ENCODE results near the gene CCL18. TPM values are rescaled to one million over a fixed set of nuclear protein-coding genes. Genes with fewer than 3 reads are reported as not detected.

The CCL18 gene
- polyA plus RNA-seq, 3 donors from 2014 or later, result 0.24 TPM; not detected in 2

GRCh38 chr17:36055171-36055570 is 8.9 kb upstream of the CCL18 start:
- peaks cover 0 to 20% (median 11%) of the 10 kb centered on the region in 6 donors for H3K9me3 Mint-ChIP-seq
- peaks cover 12 to 27% of the 10 kb centered on the region in 2 donors for H3K4me1 Mint-ChIP-seq
- peaks cover 2 to 4% (median 2%) of the 10 kb centered on the region in 3 donors for H3K27me3 Mint-ChIP-seq (ENCODE audit: low read depth in 3 of 3)
- H3K4me3 Mint-ChIP-seq, result no peak overlapping the region
- peak overlapping the region in 1 of 6 donors; percentile 80 for H3K27ac Mint-ChIP-seq
- no peak for DNase-seq
- peaks cover 10 to 31% (median 18%) of the 10 kb centered on the region in 3 donors for H3K36me3 Mint-ChIP-seq

- Mint-ChIP-seq H3K36me3 (peaks cover 10 to 28% (median 16%) of the 10 kb centered on the region in 3 donors), H3K27ac (peak overlapping the region in 2 of 6 donors; percentile 11 to 43), H3K4me1 (peaks cover 14 to 28% of the 10 kb centered on the region in 2 donors), H3K9me3 (peaks cover 0 to 14% (median 8%) of the 10 kb centered on the region in 6 donors), H3K27me3 (ENCODE audit: low read depth in 3 of 3) (peaks cover 2 to 4% (median 3%) of the 10 kb centered on the region in 3 donors), H3K4me3 (no peak overlapping the region)
- no peak for DNase-seq
Measured at GRCh38 chr17:36055921-36056520, 8.1 kb upstream of the CCL18 start.

GRCh38 chr17:36057911-36058310 is 6.2 kb upstream of the CCL18 start:
- H3K36me3 Mint-ChIP-seq, result peaks cover 0 to 13% (median 8%) of the 10 kb centered on the region in 3 donors
- no peak overlapping the region for H3K4me3 Mint-ChIP-seq
- peak overlapping the region in 3 of 6 donors; percentile 6 to 54 (median 51) for H3K27ac Mint-ChIP-seq
- peaks cover 26 to 47% of the 10 kb centered on the region in 2 donors for H3K4me1 Mint-ChIP-seq
- H3K27me3 Mint-ChIP-seq (ENCODE audit: low read depth in 3 of 3), result peaks cover 2 to 4% (median 3%) of the 10 kb centered on the region in 3 donors
- DNase-seq, result no peak
- H3K9me3 Mint-ChIP-seq, result peaks cover 0 to 5% (median 0%) of the 10 kb centered on the region in 6 donors

- no peak for DNase-seq
- Mint-ChIP-seq H3K9me3 (peaks cover 0 to 8% (median 0%) of the 10 kb centered on the region in 6 donors), H3K4me3 (no peak overlapping the region), H3K27ac (peak overlapping the region in 3 of 6 donors; percentile 31 to 72 (median 38)), H3K27me3 (ENCODE audit: low read depth in 3 of 3) (peaks cover 1 to 4% (median 2%) of the 10 kb centered on the region in 3 donors), H3K4me1 (peaks cover 40 to 62% of the 10 kb centered on the region in 2 donors), H3K36me3 (peaks cover 0 to 12% (median 9%) of the 10 kb centered on the region in 3 donors)
Measured at GRCh38 chr17:36059406-36059805, 4.7 kb upstream of the CCL18 start.

GRCh38 chr17:36060816-36061215 is 3.3 kb upstream of the CCL18 start:
- Mint-ChIP-seq H3K9me3 (peaks cover 0 to 8% (median 0%) of the 10 kb centered on the region in 6 donors), H3K27me3 (ENCODE audit: low read depth in 3 of 3) (peaks cover 1 to 6% (median 4%) of the 10 kb centered on the region in 3 donors), H3K4me3 (no peak overlapping the region), H3K27ac (peak overlapping the region in 3 of 6 donors; percentile 55 to 96 (median 65)), H3K4me1 (peaks cover 49 to 67% of the 10 kb centered on the region in 2 donors), H3K36me3 (peaks cover 0 to 12% (median 9%) of the 10 kb centered on the region in 3 donors)
- no peak for DNase-seq

GRCh38 chr17:36066365-36066985 is 2.4 kb downstream of the CCL18 start:
- Mint-ChIP-seq H3K9me3 (peaks cover 0 to 6% (median 0%) of the 10 kb centered on the region in 6 donors), H3K36me3 (peaks cover 0 to 9% (median 4%) of the 10 kb centered on the region in 3 donors), H3K4me3 (peak overlapping the region; percentile 62 to 80 (median 75)), H3K27me3 (ENCODE audit: low read depth in 3 of 3) (peaks cover 8 to 18% (median 9%) of the 10 kb centered on the region in 3 donors), H3K4me1 (peaks cover 92 to 100% of the 10 kb centered on the region in 2 donors), H3K27ac (peak overlapping the region; percentile 94 to 100 (median 98))
- DNase-seq, result peak; percentile 91 to 95 (median 94)

GRCh38 chr17:36068524-36068923 is 4.5 kb downstream of the CCL18 start:
- Mint-ChIP-seq H3K9me3 (no peaks in the 10 kb centered on the region), H3K36me3 (peaks cover 0 to 6% (median 4%) of the 10 kb centered on the region in 3 donors), H3K4me3 (peak overlapping the region; percentile 20 to 80 (median 64)), H3K4me1 (peaks cover 100% of the 10 kb centered on the region in 2 donors), H3K27me3 (ENCODE audit: low read depth in 3 of 3) (peaks cover 12 to 18% (median 13%) of the 10 kb centered on the region in 3 donors), H3K27ac (peak overlapping the region; percentile 94 to 100 (median 98))
- DNase-seq, result peak in 1 of 3 donors; percentile 39

GRCh38 chr17:36069136-36069535 is 5.1 kb downstream of the CCL18 start:
- peak; percentile 52 to 67 (median 61) for DNase-seq
- Mint-ChIP-seq H3K27ac (peak overlapping the region; percentile 94 to 100 (median 98)), H3K4me1 (peaks cover 100% of the 10 kb centered on the region in 2 donors), H3K4me3 (peak overlapping the region; percentile 58 to 81 (median 64)), H3K9me3 (no peaks in the 10 kb centered on the region), H3K27me3 (ENCODE audit: low read depth in 3 of 3) (peaks cover 12 to 18% (median 13%) of the 10 kb centered on the region in 3 donors), H3K36me3 (peaks cover 0 to 5% (median 4%) of the 10 kb centered on the region in 3 donors)

- Mint-ChIP-seq H3K4me1 (peaks cover 94 to 99% of the 10 kb centered on the region in 2 donors), H3K36me3 (peaks cover 0 to 5% (median 5%) of the 10 kb centered on the region in 3 donors), H3K27ac (peak overlapping the region; percentile 94 to 100 (median 98)), H3K4me3 (peak overlapping the region; percentile 28 to 91 (median 58)), H3K9me3 (no peaks in the 10 kb centered on the region), H3K27me3 (ENCODE audit: low read depth in 3 of 3) (peaks cover 12 to 14% (median 14%) of the 10 kb centered on the region in 3 donors)
- DNase-seq, result no peak
Measured at GRCh38 chr17:36070427-36070826, 6.4 kb downstream of the CCL18 start.

- H3K4me3 Mint-ChIP-seq, result peak overlapping the region; percentile 42 to 91 (median 58)
- DNase-seq, result no peak
- peaks cover 87 to 99% of the 10 kb centered on the region in 2 donors for H3K4me1 Mint-ChIP-seq
- H3K27ac Mint-ChIP-seq, result peak overlapping the region; percentile 94 to 100 (median 98)
- peaks cover 0 to 2% (median under 1%) of the 10 kb centered on the region in 6 donors for H3K9me3 Mint-ChIP-seq
- peaks cover 6 to 10% (median 8%) of the 10 kb centered on the region in 3 donors for H3K27me3 Mint-ChIP-seq (ENCODE audit: low read depth in 3 of 3)
- H3K36me3 Mint-ChIP-seq, result peaks cover 2 to 11% (median 8%) of the 10 kb centered on the region in 3 donors
Measured at GRCh38 chr17:36071751-36072150, 7.7 kb downstream of the CCL18 start.

- Mint-ChIP-seq H3K9me3 (peaks cover 0 to 10% (median 3%) of the 10 kb centered on the region in 6 donors), H3K4me1 (peaks cover 82 to 99% of the 10 kb centered on the region in 2 donors), H3K27me3 (ENCODE audit: low read depth in 3 of 3) (peaks cover 3 to 7% (median 5%) of the 10 kb centered on the region in 3 donors), H3K36me3 (peaks cover 8 to 16% (median 13%) of the 10 kb centered on the region in 3 donors), H3K27ac (peak overlapping the region; percentile 94 to 100 (median 98)), H3K4me3 (peak overlapping the region; percentile 42 to 91 (median 58))
- DNase-seq, result peak; percentile 83 to 87 (median 84)
Measured at GRCh38 chr17:36072431-36073121, 8.5 kb downstream of the CCL18 start.

GRCh38 chr17:36074365-36074764 is 10.3 kb downstream of the CCL18 start:
- Mint-ChIP-seq H3K4me1 (peaks cover 77 to 98% of the 10 kb centered on the region in 2 donors), H3K36me3 (peaks cover 15 to 23% (median 20%) of the 10 kb centered on the region in 3 donors), H3K4me3 (peak overlapping the region; percentile 15 to 91 (median 61)), H3K27me3 (ENCODE audit: low read depth in 3 of 3) (peaks cover 5 to 7% (median 5%) of the 10 kb centered on the region in 3 donors), H3K27ac (peak overlapping the region; percentile 94 to 100 (median 98)), H3K9me3 (peaks cover 0 to 12% (median 4%) of the 10 kb centered on the region in 6 donors)
- DNase-seq, result peak in 1 of 3 donors; percentile 38

All from immature natural killer cell (primary cell).